Myocyte (in vitro differentiated cells): ENCODE results near the gene ETV6. TPM values are rescaled to one million over a fixed set of nuclear protein-coding genes. Genes with fewer than 3 reads are reported as not detected.
A peak's percentile ranks its signal among the peaks of the same experiment; 100 is the strongest.

Experiments used
- DNase-seq: peaks from one replicate; pipeline ENCODE4 v3.0.0-alpha.2; 2012; ENCODE audit warnings: low read depth
- total RNA-seq: library from RNA; depleted of rRNA; stranded (reverse); fragments of >200 nt; gene quantifications from 2 replicates; pipeline ENCODE4 v1.2.3, GENCODE V29; 2014

The ETV6 gene
- total RNA-seq, 1 donor from 2014 or later: 9.7 TPM

- DNase-seq: peak; percentile 79
Measured at GRCh38 chr12:11877869-11878780, 228.7 kb downstream of the ETV6 start.

GRCh38 chr12:11879306-11879705 is 229.8 kb downstream of the ETV6 start:
- peak; percentile 30 for DNase-seq

DNA sequence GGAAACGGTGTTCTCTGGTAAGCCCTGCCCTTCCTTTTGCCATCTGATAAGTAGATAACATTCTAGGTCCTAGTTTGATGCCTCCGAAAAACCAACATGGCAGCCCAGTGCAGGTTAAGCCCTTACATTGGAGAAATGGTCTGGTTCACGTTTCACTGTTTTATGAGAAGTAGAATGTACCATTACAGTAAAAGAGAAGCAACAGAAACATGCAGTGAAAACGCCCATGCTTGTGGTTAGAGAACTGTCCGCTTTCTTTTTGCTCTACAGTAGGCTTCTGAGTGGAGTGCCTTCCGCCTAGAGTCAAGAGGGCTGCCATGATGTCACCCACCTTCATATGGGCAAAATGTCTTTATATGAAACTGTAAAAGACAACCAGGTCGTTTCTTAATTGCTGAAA is 230.9 kb downstream of the ETV6 start:
- DNase-seq: no peak

DNA sequence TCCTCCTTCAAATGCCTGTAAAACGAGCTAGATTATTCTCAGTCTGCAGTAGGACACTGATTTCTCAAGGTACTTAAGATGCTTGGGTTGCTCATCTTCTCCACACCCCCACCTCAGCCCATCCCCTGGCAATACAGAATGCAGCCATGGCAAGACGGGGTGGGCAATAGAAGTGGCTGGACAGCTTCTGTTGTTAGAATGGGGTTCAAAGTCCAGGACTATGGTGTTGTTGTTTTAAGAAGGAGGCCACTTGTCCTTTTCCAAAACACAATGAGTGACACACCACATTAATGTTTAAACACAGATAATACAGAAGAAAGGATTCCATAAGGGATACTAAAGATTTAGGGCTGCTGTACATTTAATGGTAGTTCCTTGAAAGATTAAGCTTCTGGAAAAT is 232.4 kb downstream of the ETV6 start:
- DNase-seq: no peak

DNA sequence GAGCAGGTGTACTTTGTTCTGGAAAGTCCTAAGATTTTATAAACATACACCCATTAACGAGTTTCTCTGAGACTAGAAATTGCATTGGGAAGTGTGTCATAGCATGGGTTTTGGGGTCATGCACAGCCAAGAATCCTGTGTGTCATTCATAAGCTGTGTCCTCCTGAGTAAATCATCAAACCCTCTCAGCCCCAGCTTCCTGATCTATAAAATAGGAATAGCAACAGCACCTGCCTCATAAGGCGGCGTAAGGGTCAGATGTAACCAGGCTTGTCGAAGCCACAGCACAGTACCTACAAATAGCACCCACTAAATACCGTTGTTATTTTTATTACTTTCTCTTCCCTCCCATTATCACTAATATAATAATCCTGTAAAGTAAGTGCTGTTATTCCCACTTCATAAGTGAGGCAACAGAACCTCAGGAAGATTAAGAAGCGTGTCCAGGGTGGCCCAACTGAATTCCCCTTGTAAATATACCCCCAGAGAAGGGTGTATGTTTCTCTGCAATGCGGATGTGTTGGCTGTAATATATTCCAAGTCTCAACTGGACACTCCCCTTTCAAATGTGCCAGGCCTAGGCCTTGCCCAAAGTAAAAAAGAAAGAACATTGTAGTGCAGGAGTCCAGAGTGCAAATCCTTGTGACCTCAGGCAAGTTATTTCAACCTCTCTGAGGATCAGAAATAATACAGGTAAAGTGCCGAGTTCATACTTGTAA is 233.0 kb downstream of the ETV6 start:
- DNase-seq: peak; percentile 78

DNA sequence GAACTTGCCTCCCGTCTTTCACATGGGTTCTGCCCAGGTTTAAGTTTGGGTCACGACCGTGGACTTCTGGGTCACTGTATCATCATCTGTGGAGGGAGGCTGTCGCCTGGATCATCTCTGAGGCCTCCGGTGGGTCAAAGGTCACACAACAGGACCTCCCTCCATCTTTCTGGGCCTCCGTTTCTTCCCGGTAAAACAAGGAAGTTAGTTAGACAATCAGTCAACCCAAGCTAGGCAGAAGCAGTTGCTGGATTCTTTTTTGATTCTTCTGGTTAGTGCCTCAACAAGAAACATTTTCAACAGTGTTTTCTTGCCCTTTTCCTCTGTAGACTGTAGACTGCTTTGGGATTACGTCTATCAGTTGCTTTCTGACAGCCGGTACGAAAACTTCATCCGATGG is 234.6 kb downstream of the ETV6 start:
- DNase-seq: no peak

- DNase-seq: no peak
Measured at GRCh38 chr12:11884706-11885105, 235.2 kb downstream of the ETV6 start.

- DNase-seq: peak; percentile 22
Measured at GRCh38 chr12:11885261-11886038, 236.0 kb downstream of the ETV6 start.

- no peak for DNase-seq
Measured at GRCh38 chr12:11886339-11886738, 236.9 kb downstream of the ETV6 start.

DNA sequence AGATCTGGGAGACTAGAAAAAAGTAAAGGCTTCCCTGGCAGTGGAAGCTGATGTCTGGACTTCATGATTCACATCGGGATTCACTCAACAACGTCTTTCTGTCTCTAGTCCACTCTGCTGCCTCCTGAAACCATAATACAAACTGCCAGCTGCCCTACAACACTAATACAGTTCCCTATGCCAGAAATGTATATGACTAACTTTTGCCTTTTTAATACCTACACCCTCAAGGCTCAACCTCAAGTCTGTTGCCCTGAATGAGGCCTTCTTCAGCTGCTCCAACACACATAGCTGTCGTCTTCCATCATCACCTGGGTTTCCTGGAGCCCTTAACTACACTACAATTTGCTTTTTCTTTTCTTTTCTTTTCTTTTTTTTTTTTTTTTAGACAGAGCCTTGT is 238.6 kb downstream of the ETV6 start:
- no peak for DNase-seq

DNA sequence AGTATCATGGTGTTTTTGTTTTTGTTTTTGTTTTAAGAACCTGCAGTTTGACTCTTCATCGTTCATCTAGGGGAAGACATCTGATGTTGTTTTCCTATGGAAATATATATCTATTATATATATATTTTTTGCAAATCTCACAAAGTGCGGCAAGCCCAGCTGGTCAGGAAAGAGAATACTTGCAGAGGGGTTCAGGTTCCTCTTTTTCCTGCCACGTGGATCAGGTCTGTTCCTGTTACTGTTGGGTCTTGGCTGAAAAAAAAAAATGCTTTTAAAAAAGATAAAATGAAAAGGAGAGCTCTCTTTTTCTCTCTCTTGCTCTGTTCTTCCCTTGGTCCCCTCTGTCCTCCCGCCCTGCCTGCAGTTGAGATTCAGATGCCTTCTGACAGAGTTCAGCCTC is 241.9 kb downstream of the ETV6 start:
- DNase-seq: no peak

- DNase-seq: no peak
Measured at GRCh38 chr12:11891754-11892386, 242.4 kb downstream of the ETV6 start.

DNA sequence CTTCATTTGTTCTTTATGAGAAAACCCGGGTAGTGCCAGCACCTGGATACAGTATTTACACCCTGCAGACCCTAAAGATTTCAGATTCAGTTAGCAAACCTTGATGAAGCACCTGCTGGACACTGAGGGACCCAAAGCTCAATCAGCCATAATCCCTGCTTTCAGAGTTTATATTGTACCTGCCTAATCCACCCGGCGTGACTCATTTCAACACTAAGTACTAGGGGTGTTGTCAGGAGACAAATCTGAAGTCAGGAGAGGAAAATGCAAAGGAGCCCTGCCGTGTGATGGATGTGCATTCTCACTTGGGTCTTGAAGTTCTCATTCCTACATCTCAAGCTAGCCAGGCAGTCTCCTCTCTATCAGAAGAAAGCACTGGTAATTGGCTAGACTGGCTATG is 244.5 kb downstream of the ETV6 start:
- no peak for DNase-seq

- DNase-seq: peak; percentile 27
Measured at GRCh38 chr12:11894890-11895289, 245.4 kb downstream of the ETV6 start.

DNA sequence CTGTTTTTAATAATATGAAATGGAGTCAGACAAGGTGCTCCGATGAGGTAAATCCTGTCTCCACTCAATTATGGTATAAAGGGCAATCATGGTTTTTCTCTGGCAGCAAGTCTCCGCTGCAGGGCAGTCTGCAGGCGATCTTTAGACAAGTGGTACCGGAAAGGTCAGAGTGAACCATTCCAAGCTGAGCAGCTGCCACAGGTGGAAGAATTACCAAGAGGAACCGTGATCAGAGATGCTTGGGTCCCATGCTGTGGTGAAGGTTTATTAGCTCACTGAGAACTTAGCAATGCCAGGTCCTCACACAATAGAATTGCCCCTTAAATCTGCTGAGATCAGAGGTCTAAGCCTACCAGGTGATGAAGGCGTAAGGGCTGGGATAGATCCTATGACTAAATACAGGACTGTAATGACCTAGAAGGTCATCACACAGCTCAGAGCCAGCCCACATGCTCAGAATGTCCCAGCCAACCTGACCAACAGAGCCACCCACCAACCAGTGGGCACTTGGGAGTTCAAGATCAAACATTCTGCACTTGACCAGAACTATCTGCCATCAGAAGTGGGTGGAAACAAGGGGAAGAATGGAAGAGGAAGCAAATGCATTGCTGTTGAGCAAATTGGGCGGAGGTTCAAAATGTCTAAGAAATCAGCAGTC is 246.1 kb downstream of the ETV6 start:
- DNase-seq: peak; percentile 18

GRCh38 chr12:11896417-11896929 is 247.0 kb downstream of the ETV6 start:
- no peak for DNase-seq

DNA sequence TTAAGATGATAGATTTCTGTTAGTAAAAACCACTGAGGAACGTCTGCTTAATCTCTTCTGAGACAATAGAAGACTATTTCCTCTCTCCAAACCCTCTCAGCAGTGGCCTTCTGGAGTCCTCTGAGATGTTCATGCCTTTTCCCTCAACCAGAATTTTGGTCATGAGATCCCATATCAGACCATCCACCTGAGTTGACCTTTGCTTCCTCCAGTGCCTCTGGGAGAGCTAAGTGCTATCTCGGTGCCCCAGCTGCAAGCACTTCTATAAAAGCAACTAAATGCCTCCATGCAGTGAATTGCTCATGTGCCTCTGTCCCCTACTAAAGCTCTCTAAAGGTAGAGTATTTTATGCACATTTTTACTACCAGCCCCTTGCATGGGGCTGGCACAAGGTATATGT is 248.4 kb downstream of the ETV6 start:
- DNase-seq: no peak

DNA sequence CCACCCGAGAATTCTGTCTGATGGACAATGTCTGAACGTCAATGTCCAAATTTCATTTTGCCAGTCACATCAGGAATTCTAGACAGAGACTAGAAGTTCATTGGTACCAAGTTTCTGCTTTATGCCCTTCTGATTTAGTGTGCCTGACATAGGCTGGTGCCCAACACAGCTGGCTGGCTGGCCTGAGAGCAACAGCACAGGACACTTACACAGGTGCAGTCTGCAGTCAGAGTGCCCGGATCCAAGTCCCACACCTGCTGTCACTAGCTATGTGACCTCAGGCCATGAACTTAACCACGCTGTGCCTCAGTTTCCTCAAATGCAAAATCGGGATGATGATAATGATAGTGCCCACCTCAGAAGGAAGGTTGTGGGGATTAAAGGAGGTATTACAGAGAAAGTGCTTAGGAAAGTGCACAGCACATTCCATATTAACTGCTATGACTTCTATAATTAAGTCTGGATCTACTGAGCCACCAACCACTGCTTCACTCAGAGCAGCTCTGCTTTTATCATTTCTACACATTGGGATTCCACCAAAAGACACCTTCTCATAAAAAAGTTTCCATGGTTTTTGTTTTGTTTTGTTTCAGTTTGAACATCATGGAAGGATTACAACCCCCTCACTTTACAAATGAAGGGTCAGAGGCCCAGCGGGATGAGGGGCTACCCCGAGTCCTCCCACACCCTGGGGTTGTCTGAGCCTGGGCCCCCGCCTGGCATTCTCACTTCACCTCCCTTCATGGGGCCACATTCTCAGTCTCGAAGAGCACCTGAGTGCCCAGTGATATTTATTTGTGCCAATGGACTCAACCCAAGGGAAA is 252.4 kb downstream of the ETV6 start:
- no peak for DNase-seq

DNA sequence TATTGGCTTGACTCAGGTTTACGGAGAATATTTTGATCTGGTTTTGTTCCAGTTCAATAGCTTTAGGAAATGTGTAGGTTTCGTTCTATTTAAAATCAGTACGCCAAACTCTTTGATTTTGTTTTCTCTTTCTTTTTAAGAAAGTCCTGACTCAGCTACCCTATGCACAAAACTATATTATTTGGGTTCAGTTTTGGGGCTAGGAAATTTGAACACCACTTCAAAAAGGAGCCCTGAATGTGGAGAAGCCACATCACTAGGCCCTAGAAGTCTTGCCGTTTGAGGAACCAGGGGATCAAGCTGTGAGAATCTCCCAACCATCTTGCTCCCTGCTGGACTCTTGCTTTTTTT is 253.0 kb downstream of the ETV6 start:
- DNase-seq: no peak

DNA sequence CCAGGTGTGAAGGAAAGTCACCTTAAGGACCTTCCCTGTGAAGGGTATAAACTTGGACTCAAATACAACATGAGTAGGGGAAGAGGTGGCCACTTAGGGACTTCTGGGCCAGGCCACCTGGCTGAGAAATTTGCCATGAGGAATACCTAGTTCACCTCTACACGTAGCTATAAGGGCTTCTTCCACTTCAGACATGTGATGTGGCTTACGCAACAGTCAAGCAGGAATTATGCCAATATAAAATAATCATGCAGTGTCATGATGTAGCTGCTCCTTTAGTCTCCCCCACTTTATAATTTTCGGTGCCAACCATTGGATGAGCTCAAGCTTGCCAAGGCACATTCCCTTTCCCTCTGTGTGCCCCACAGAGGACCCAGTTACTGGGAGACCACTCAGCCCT is 254.7 kb downstream of the ETV6 start:
- no peak for DNase-seq
